GM03348 (cell line): ENCODE measurements around the gene CDR2.
"Not testable (repeated sequence)": the region's sequence is repeated elsewhere in the genome, so short reads cannot be mapped to it uniquely, and the experiment has no call there.

Experiments
- DNase-seq: peaks from one replicate; pipeline ENCODE4 v3.0.0; 2012; ENCODE audit warnings: low spot score

Gene CDR2

DNA sequence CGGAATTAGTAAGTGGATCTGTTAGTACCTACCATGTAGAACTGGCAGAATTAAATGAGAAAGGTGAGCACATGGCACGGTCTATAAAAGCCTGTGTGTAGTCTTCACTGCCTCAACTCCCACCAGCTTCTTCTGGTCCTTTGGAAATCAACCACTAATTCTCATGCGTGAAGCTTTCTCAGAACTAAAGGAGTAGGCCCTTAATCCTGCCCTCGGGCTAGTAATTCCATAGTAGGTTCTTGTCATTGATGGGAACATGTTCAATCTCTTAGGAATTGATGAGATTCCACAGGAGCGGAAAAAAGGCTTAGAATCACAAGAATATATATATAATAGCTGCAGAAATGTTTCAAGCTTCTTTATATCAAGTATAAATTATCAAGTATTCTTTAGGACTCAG, 21.7 kb downstream of the CDR2 start:
- no peak for DNase-seq

DNA sequence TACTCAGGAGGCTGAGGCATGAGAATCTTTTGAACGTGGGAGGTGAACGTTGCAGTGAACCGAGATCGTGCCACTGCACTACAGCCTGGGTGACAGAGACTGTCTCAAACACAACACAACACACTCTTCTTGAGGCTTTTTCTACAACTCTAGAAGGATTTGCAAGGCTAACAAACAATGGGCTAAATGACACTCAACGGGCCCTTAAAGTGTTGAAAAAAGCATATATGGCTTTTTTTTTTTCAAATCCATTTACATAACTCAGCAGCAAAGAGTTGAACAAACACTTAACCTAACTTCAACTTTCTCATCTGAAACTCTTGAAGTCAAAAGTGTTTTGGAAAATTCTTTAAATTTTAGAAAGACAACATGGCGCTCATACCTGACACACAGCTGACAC, 22.3 kb downstream of the CDR2 start:
- no peak for DNase-seq

DNA sequence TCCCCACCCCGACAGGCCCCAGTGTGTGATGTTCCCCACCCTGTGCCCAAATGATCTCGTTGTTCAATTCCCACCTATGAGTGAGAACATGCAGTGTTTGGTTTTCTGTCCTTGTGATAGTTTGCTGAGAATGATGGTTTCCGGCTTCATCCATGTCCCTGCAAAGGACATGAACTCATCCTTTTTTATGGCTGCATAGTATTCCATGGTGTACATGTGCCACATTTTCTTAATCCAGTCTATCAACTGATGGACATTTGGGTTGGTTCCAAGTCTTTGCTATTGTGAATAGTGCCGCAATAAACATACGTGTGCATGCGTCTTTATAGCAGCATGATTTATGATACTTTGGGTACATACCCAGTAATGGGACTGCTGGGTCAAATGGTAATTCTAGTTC, 23.4 kb downstream of the CDR2 start:
- DNase-seq = not testable (repeated sequence)

DNA sequence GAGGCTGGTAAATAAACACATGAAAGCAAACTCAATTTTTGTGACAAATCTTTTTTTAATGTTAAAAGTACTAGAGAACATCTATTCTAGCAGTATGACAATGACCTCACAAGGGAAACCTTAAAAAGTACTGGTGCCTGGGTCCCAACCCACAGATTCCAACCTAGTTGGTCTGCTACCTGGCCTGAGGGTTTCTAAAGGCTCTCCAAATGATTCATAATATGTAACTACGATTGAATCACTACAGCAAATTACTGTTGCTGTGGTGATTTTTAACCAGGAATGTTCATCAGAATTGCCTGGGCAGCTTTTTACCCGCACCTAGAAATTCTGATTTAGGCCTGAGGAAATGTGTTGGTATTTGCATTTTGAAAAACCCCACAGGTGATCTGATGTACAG, 26.1 kb downstream of the CDR2 start:
- no peak for DNase-seq

DNA sequence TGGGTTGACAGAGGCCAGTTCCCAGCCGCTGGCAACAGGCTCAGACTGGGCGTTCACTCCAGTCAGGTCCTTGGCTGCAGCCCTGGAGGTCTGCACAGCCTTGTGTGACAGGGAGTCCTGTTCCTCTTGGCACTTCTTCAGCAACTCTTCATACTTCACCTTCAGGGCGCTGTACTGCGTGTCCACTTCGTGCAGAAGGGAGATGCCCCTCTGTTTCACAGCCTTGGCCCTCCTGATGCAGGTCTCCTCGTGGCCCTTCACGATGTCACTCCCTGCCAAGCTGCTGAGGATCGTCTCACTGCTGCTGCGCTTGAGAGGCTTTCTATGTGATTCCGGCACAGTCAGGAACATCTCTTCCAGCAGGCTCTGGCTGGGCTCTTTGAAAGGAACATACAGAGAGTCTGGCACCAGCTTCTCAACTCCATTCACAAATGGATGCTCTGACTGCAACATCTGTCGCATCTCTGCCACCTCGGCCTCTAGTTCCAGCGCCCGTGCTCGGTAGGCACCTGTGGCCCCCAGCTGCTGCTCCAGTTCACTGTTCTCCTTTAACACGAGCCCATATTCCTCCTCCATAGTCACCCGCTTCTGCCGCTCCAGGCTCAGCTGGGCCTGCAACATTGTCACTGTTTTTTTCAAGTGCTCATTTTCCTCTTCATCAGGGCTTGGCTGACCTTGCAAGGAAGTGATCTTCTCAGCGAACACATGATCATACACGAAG, 27.2 kb downstream of the CDR2 start:
- DNase-seq = no peak

DNA sequence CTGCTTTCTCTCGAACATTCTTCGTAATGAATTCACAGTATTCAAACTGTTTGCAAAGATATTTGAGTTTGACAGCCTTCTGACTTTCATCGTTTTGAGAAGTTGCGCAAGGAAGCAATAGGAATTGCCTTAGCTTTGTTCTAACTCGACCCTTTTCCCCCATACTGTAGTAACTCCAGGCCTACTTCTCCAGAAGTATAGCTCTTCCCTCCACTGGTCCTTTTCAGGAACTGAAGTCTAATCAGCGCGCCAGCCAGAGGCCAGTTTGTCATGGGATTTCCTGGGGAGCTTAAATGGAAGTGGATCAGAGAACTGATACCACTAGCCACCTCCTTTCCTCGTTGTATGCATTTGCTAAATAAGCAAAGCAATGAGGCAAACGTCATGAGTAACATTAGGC, 27.9 kb downstream of the CDR2 start:
- DNase-seq = no peak

DNA sequence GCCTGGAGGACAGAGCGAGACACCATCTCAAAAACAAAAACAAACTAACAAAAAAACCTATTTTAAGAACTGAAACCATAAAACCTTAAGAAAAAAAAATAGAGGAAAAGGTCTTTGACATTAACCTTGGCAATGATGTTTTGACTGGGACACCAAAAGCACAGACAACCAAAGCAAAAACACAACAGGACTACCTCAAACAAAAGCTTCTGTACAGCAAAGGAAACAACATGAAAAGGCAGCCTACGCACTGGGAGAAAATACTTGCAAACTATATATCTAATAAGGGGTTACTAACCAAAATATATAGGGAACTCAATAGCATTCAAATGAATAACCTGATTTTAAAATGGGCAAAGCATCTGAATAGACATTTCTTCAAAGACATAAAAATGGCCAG, 32.3 kb downstream of the CDR2 start:
- no peak for DNase-seq

DNA sequence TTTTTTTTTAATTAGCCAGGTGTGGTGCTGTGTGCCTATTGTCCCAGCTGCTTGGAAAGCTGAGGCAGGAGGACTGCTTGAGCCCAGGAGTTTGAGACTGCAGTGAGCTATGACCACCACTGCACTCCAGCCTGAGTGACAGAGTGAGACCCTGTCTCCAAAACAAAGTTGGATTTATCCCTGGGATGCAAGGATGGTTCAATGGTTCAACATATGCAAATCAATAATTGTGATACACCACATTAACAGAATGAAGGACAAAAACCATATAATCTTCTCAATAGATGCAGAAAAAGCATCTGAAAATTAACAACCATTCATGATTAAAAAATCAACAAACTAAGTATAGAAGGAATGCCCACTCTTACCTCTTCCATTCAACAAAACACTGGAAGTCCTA, 33.5 kb downstream of the CDR2 start:
- no peak for DNase-seq

DNA sequence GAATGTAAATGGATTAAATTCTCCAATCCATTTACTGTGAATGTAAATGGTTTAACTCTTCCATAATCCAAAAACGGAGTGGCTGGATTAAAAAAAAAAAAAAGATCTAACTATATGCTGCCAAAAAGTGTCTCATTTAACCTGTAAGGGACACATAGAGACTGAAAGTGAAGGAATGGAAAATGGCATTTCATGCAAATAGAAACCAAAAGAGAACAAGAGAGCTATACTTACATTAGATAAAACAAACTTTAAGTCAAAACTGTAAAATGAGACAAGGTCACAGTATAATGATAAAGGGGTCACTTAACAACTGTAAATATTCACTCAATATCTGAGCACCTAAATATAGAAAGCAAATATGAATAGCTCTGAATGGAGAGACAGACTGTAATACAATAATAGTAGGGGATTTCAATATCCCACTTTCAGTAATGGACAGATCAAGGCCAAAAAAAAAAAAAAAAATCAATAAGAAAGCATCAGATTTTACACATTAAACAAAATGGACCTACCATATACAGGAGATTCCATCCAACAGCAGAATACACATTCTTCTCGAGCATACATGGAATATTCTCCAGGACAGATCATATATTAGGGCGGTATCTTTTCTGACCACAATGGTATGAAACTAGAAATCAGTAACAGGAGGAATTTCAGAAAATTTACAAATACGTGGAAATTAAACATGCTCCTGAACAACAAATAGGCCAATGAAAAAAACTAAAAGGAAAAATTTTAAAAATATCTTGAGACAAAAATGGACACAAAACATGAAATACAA, 36.4 kb downstream of the CDR2 start:
- no peak for DNase-seq

DNA sequence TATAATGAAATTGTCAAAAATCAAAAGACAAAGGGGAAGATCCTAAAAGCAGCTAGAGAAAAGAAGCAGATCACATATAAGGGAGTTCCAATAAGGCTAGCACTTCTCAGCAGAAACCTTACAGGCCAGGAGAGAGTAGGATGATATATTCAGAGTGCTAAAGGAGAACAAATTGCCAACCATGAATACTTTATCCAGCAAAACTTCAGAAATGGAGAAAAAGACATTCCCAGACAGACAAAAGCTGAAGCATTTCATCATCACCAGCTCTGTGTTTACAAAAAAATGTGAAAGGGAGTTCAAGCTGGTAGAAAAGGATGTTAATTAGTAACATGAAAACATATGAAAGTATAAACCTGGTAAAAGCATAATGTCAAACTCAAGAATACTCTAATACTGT, 37.4 kb downstream of the CDR2 start:
- DNase-seq = no peak

DNA sequence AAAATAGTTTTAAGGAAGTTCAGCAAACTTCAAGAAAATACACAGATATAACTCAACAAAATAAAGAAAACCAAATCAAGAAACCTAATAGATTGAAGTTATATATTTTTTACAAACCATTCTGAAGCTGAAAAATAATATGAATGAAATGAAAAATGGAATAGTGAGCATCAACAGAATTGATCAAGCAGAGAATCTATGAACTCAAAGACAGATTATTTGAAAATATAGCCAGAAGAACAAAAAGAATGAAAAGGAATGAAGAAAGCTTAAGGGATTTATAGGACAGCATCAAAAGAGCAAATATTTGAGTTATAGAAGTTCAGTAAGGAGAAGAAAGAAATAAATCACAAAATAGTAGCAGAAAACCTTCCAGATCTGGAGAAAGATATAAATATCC, 37.8 kb downstream of the CDR2 start:
- no peak for DNase-seq

DNA sequence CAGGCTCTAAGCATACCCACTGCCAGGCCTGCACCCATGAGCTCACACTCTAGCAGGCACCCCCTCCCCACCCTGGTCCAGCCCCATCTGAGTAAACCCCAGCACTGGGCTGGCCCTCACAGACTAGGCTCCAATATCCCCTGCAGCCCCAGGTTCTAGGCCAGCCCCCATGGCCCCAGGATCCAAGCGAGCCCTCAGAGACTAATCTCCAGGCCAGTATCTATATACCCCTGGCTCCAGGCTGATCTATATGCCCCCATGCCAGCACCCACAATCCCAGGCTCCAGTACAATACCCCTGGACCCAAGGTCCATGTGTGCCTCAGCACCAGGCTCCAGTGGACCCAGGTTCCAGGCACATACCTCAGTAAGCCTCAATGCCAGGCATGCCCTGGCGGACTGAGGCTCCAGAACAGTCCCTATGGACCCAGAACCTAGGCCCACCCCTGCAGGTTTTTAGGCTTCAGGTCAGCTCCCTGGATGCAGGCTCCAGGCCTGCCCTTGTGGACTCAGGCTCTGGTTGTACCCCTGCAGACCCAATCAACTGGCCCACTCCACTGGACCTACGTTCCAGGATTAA, 38.7 kb downstream of the CDR2 start:
- DNase-seq = no peak

DNA sequence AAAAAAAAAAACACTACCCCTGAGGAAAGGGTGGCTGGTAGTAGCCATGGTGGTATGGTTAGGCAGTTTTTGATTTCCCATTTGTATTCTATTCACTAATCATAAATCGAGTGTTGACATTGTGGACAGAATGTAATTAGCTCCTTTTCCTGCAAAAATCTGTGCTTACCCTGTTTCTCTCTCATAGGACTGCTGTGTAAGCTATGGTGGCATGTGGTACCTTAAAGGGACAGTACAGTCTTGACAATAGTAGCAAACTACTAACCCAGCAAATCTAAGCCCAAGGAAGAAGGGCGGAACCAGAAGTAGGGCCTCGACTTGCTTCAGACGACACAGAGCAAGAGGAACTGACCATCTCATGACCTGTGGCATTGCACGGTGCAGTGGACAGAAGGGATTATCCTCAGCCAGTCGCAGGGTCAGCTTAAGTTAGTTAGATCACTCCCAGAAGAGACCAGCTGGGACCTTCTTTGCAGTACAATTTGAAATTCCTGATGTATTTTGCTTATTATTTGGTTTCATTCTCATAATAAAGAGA, 40.9 kb downstream of the CDR2 start:
- no peak for DNase-seq

DNA sequence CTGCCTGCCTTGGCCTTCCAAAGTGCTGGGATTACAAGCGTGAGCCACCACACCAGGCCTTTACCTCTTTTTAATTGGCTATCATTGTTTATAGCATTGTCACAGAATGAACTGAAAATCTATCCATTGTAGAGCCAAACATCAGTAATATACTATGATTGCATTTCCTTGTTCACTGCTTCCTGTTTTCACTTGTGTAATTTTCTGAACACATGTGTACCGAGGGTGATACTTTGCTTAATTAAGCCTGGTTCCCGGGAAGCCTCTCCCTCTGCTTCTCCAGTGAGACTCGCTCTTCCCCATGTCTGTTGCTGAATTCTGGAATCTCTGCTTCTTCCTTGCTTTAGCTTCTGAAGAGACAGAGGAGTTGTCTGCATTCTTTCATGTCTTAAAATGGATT, 44.1 kb downstream of the CDR2 start:
- DNase-seq = no peak

DNA sequence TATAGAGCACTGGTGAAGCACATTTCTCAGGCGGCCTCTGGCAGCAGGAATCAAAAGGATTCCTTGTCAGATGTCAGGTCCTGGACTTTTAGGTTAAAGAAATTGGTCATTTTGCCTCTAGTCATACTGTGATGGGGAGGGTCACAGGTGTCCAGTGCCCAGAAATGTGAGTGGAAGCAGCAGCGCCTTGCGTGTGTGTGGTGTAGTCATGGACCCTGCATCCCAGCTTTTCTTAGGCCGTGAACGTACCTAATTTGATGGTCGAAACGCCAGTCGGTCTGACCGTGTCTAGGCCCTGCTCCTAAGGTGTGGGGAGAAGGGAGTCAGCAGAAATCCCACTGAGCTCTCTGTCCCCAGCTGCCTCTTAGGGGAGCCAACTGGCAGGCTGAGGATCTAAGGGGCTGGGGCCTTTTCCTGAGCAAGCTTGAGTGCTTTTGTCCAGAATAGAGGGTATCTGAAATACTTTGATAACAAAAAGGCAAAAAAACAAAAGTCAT, 45.2 kb downstream of the CDR2 start:
- DNase-seq = no peak

DNA sequence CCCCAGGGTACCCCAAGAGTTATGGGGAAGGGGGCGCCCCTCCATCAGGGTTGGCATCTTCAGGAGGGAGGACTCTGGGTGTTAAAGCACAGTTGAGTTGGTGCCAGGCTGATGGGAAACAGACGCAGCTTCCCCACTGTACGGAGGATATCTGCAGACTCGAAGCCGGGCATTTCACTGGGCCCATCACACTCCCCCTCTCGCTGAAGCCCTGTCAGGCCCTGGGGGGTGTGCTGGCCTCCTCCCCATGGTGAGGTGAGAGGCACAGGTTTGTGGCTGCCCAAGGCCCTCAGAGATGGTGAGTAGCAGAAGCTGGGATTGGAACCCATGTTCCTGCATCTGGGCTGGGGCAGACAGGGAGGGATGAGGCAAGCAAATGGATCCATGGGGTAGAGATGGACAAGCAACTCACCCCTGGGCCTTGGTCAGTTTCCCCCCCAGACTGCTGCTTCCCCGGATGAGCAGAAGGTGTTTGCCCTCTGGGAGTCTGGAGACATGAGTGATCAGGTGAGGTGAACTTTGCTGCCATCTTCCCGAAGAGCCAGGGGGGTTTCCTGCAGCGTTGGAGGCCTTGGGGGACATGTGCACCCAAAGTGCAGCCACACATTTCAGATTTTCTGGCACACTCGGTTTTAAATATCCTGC, 46.2 kb downstream of the CDR2 start:
- no peak for DNase-seq

DNA sequence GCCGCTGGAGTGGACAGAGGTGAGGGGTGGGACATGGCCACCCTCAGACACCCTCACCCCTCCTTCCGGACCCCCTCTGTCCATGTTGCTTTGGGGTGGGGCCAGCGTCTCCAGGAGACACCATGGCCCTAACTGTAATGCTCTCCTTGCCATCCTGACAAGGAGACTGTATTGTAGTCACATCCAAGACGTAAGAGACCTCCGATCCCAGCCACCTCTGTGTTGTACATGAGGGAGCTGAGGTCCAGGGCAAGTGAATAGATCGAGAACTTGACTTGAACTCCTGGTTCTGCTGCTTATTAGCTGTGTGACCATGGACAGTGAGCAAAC, 47.0 kb downstream of the CDR2 start:
- no peak for DNase-seq

DNA sequence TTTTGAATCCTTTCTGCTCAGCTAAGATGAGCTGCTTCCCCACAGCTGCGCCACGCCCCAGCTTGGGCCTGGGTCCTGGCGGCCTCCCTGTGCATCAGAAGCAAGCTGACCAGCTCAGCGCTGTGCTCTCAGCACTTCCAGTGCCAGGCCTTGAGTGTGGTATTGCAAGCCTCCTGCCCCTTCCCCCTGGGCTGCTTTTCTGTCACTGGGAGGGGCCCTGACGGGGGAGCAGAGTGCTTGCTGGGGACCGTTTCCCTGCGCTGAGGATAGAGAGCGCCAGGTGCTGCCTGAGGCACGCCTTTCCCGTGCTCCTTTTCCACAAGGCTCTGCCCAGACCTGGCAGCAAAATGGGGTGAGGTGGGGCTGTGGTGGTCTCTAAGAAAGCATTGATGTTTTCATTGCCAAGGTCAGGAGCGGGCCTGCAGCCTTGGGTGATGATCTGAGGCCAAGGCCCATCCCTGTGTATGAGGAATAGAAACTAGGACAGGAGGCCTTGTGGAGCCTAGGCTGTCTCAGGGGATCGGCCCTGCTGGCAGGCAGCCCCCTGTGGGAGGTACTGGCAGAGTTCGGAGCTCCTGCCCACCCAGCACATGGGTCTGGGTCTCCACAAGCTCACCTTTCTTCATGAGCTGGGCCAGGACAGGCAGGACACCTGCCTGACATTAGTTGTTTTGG, 47.5 kb downstream of the CDR2 start:
- no peak for DNase-seq

DNA sequence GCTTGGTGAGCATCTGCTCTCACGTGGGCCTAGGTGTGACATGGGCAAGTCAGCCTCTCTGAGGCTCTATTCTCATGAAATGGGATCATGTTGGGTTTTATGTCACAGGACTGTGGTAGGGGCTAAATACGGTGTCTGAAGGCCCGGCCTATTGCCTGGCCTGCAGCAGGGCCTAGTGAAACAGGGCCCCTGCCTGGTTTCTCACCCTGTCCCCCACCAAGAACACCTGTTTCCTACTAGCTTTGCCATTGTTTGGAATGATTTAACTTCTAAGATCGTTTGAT, 48.1 kb downstream of the CDR2 start:
- no peak for DNase-seq

DNA sequence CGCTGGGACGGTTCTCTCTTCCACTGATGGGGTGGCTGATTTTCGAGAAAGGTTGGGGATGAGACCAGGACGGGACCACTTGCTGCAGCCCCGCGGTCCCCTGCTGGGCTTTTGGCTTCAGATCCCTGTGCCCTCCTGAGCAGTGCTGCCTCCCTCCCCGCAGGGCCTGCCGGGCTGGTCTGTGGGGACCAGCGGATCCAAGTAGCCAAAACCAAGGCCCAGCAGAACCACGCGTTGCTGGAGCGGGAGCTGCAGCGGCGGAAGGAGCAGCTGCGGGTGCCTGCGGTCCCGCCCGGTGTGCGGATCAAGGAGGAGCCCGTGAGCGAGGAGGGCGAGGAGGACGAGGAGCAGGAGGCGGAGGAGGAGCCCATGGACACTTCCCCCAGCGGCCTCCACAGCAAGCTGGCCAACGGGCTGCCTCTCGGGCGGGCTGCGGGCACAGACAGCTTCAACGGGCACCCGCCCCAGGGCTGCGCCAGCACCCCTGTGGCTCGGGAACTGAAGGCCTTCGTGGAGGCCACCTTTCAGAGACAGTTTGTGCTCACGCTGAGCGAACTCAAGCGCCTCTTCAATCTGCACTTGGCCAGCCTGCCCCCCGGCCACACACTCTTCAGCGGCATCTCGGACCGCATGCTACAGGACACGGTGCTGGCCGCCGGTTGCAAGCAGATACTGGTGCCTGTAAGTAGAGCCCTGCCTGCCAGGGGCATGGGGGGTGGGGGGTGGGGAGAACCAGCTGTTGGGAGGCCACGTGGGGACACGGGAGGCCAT, 48.6 kb downstream of the CDR2 start:
- DNase-seq = no peak

DNA sequence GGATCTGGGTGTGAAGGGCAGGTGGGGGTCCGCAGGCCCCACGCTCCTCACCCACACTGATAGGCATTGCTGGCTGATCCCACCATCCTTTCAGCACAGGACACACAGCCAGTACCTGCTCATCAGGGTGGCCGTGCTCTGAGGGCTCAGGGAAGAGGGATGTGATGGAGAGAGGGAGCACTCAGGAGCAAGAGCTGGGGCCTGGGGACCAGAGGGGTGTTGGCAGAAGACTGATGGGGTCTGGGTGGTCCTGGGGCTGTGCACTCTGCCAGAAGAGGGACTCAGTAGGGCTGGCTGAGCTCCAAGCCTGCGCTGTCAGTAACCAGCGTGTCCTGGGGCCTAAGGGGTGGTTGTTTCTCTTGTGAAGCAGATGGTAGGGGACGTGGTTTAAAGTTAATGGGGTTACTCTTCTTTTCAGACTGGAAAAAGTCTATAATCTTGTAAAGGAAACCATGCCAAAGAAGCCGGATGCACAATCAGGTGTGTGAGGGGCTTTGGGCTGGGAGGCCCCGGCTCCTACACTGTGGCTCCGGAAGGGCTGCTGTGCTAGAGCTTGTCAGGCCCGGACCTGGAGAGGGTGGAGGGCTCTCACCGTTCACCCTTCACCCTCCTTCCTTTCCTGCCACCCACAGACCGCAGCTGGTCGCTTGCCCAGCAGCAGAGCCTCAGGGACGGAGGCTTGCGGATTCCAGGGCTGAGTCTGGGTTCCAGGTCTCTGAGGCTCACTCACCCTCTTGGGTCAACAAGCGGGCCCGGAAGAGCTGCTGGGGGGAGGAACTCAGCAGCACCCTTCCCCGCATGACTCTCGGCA, 49.4 kb downstream of the CDR2 start:
- DNase-seq = no peak
